ENCODE measurements around the gene RTCA.
A peak's percentile ranks its signal among the peaks of the same experiment; 100 is the strongest.

DNA sequence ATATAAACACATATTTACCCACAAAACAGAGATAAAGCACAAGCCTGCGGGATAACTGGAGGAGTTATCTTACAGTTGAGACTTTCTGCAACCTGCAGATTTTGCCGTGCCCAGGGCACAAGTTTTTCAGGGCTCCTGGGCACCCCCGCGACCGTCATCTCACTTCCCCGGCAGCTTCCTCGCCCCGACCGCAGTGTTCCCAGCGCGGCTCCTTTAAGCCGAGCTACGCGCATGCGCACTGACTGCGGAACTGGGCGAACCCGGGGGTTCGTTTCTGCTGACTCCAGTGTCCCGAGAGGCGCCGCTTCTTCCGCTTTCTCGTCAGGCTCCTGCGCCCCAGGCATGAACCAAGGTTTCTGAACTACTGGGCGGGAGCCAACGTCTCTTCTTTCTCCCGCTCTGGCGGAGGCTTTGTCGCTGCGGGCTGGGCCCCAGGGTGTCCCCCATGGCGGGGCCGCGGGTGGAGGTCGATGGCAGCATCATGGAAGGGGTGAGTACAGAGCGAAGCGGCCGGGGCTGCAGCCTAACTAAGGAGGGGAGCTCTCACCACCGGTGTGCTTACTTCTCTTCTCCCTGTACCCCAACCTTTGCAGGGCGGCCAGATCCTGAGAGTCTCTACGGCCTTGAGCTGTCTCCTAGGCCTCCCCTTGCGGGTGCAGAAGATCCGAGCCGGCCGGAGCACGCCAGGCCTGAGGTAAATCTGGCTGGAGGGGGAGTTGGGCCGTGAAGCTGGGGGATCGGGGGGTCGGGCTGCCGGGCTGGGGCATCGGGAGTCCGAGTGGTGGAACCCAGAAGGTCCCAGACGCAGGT lies at the start of gene RTCA:
- TF ChIP-seq, protein P1, sequence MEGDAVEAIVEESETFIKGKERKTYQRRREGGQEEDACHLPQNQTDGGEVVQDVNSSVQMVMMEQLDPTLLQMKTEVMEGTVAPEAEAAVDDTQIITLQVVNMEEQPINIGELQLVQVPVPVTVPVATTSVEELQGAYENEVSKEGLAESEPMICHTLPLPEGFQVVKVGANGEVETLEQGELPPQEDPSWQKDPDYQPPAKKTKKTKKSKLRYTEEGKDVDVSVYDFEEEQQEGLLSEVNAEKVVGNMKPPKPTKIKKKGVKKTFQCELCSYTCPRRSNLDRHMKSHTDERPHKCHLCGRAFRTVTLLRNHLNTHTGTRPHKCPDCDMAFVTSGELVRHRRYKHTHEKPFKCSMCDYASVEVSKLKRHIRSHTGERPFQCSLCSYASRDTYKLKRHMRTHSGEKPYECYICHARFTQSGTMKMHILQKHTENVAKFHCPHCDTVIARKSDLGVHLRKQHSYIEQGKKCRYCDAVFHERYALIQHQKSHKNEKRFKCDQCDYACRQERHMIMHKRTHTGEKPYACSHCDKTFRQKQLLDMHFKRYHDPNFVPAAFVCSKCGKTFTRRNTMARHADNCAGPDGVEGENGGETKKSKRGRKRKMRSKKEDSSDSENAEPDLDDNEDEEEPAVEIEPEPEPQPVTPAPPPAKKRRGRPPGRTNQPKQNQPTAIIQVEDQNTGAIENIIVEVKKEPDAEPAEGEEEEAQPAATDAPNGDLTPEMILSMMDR (IDR thresholded peaks at IDR 0.05) = no peak
- TF ChIP-seq POLR2A (IDR thresholded peaks at IDR 0.05) (peak; percentile 71), EP300 (IDR thresholded peaks at IDR 0.05; ENCODE audit: low read depth) (no peak)
